ENCODE measurements around the gene MMP19.
"Not testable (repeated sequence)": the region's sequence is repeated elsewhere in the genome, so short reads cannot be mapped to it uniquely, and the experiment has no call there.

The MMP19 gene

DNA sequence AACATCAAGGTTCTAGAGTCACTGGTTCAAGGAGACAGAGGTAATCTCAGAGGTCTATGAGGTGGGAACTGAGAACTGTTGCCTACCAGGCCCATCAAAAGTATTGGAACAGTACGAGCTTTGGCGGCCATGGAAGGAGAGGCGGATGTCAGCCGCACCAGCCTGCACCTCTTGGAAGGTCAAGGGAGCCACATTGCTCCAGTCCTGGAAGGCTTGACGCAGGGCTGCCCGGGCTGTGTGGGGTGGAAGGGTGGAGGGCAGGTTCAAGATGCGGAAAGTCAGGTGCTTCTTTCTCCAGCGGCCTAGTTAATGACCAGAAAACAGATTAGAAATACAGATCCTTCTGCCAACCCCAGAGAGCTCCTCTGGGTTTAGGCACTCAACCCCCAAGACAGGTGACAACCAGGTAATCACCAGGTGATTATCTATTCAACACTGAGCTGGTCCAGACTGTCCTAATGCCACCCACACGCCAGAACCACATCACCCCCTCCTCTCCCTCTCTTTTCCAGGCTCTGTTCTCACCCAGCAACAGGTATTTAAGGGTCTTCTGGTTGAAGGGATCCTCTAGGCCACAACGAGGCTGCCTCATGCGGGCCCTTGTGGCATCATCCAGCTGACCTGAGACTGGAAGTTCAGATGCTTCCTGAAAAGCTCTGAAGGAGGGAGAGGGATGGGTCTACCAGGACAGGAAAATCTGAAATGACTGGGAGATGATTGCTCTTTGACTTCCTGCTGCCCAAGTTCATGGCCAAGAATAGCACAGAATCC lies 2.0 kb downstream of the MMP19 start:
- no peak for DNase-seq

DNA sequence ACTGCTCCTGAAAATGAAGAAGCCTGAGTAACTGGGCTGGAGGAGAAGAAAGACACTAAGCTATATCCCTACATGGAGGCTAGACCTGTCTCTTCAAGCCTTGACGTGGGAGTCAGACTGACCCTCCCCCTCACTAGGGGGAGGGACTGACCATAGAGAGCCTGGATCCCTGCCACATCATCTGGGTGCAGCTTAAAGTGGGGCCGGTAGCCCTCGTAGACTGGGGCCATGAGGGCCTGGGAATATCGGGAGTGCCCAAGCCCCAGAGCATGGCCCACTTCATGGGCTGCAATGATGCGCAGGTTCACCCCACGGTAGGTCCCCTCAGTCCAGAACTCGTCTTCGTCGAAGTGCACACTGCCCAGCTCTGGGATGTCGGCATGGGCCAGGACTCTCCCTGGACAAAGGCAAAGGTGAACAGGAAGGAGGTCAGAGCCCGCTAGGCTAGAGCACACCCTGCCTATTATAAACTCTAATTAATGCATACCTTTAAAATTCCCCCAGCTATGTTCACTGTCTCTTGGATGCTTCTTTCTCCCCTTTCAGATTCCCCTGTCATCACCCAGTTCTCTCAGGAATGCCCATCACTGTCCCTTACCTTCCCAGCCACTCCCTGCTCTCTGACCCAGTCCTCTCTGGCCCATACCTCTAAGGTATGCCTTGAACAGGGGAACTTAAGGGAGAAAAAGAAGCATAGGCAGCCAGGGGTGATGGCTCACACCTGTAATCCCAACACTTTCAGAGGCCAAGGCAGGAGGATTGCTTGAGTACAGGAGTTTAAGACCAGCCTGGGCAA lies 3.2 kb downstream of the MMP19 start:
- no peak for DNase-seq

DNA sequence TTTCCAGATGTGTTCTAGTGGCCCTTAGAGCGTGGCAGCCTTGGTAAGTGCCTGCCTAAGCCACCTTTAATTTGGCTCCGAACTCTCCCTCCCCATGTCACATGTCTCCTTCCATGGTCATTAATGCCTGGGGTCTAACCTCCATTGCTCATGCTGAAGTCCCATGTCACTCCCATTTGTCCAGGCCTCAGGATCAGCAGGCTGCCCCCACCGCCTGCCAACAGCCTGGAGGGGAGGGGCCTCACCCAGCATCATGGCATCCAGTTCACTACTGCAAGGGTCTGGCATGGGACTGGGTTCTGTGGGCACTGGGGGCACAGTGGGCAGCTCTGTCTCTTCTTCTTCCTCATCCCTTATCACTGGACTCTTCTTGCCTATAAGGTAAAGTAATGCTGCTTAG lies 4.4 kb downstream of the MMP19 start:
- DNase-seq = no peak

DNA sequence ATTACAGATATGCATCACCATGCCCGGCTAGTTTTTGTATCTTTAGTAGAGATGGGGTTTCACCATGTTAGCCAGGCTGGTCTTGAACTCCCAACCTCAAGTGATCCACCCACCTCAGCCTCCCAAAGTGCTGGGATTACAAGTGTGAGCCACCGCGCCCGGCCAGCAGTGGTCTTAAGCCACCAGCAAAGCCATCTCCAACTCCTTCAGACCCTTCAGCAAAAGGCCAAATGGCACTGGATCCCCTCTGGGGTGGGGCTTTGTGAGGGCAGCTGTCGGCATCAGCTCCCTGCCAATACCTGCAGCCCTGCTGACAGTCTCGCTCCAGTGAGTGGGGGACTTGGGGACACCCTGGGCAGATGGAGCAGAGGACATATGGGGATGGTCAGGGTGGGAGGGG lies 8.3 kb downstream of the MMP19 start:
- DNase-seq = not testable (repeated sequence)

DNA sequence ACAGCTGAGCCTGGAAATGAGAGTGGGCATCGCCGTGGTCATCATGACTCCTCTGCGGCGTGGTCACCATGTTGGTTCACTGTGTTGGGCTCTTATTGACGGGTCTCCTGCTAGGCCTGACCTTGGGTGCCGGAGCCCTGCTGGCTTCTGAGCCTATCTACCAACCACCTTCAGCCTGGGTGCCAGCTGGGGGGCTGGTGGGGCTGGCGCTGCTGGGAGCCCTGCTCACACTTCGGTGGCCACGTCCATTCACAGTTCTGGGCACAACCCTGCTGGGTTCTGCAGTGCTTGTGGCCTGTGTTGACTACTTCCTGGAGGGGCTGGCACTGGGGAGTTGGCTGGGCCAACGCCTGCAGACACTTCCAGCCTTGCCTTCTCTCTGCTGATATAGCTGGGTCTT lies 9.7 kb downstream of the MMP19 start:
- DNase-seq = no peak

DNA sequence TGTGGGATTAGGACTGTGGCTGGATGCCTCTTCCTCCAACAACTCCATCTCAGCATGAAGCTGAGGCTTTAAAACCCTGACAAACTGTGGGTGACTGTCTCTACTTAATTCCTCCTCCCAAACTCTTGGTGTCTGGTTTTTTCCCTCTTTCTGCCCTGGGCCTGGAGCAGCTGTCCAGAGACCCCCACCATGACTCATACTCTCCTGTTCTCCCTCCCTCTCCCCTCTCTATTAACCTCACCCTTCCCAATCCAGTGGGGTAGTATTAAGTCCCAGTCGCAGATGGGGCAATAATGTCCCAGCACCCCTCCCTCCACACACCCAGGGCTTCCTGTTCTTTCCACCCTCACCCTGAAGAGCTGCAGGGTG lies 11.3 kb downstream of the MMP19 start:
- no peak for DNase-seq

DNA sequence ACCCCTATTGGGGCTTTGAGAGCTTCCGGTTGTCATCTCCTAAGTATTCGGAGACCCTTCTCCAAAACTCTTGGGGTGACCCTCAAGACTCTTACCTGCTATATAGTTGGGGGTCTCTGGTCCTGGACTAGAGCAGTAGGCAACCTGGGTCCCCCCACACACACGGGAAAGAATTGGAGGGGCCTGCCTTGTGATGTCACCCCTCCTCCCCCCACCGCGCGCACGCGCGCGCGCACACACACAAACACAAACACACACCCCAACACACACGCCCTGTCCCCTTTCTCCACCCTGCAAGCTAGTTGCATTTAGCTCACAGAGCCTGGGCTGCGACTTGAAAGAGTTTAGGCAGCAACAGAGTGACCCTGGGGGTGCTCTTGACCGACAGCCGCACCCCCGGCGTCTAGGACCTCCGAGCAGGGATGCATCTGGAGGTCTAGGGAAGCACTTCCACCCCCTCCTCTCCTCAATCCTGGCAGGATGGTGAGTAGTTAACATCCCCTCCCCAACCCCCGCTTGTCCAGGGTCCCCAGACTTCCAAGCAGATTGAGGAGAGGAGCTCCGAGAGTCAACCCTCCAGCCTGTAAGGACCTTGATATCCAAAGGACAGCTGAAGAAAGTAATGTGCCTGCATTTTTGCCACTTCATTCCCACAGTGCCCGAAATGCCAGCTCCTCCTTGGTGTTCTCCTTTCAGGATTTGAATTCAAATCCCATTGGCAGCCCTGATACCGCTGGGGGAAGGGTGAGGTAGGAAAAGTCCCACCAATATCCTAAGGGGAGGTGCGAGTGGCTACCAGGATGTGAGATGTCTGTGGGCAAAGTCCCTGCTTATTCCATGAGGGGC lies 11.9 kb downstream of the MMP19 start:
- DNase-seq = peak; percentile 93

DNA sequence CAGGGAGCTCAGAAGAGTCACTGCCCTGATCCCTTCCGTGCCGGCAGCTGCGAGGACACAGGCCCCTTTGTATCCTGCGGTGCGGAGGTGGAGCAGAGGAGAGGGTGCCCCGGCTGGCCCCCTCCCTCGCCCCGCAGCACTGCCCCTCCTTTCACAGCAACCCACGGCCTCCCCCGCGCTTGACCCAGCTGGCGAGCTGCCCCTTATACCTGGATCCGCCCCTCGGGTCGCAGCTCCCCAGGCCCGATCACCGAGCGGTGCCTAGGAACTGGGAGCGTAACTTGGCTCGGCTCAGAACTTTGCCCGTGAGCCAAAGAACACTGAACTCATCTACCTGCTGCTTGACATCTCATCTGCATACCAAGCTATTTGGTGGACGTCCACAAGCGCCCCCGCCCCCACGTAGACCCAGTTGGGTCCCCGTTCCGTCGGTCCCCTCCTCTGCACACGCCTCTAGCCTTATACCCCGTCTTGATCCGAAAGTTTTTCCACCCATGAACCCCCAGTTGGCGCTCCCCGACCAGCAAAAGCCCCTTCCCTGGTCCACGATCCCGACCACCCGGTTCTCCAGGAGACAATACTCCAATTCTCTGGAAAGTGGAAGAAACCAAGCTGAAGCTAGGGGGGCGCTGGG lies 12.7 kb downstream of the MMP19 start:
- DNase-seq = no peak

DNA sequence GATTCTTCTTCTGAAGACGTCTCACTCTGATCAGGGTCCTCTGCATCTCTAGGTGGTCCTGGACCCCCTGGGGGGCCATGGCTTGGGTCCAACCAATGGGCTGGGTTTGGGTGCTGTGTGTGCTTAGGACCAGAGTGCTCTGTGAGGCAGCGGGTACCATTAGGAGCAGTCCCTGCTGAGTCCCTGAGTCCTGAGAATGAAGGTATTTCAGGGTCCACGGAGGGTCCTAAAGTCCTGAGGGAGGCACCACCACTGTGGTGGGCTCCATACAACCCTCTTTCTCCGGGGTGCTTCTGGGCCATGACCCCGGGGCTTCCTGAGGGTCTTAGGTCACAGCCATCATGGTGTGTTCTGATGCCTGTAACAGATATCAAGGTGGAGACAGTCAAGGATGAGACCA lies 14.4 kb downstream of the MMP19 start:
- no peak for DNase-seq

DNA sequence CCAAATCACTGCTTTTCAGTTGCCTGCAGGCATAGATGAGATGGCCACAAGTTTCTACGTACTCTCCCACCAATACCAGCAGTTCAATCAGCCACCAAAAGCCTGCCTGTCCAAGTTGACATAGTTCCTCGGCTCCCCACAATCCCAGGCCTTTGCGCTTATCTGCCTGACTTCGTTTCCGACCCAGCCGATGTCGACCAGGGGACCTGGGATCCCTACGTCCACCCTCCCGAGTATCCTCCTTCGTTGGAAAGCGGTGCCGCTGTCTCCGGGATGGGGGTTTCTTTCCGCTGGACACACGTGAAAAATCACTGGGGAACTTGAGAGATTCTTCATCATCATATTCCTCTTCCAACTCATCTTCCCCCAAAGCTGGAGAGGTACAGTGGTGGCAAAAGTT lies 14.9 kb downstream of the MMP19 start:
- DNase-seq = no peak

DNA sequence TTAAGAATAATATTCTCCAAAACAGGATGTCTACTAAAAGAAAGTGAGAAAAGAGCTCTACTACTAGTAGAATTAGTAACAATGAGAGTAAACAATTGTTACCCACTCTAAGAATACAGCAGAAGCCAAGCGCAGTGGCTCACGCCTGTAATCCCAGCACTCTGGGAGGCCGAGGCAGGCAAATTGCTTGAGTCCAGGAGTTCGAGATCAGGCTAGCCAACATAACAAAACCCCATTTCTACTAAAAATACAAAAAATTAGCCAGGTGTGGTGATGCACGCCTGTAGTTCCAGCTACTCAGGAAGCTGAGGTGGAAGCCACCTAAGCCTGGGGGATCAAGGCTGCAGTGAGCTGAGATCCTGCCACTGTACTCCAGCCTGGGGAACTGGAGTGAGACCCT lies 18.0 kb downstream of the MMP19 start:
- DNase-seq = no peak

DNA sequence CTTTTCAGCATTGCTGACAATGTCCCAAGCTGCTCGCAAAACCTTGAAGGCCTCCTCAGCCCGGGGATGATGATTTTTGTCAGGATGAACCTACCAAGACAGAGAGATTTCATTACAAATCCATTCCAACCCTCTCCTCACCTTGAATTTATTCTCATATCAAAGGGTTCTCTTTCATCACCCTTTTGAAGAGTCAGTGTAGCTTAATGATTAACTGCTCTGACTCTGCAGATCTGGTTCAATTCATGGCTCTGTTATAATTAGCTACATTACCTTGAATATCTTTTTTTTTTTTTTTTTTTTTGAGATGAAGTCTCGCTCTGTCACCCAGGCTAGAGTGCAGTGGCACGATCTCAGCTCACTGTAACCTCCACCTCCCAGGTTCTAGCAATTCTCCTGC lies 19.3 kb downstream of the MMP19 start:
- DNase-seq = no peak

DNA sequence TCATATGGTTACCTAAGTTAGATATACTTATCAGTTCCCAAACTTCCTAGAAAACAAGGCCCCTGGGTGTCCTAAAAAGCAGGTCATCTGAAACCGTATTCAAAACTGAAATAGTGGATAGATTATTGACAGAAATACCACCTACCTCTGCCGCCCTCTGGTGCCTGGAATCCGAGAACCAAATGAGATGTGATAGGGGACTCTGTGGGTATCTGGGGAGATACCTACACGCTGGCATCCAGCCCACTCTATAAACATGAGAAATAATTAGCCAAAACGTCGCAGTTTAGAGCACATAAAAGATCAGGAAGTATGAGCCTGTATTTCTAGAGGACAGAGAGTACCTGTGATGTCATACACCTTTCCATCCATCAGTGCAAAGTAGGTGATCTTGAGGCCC lies 20.5 kb downstream of the MMP19 start:
- DNase-seq = no peak

DNA sequence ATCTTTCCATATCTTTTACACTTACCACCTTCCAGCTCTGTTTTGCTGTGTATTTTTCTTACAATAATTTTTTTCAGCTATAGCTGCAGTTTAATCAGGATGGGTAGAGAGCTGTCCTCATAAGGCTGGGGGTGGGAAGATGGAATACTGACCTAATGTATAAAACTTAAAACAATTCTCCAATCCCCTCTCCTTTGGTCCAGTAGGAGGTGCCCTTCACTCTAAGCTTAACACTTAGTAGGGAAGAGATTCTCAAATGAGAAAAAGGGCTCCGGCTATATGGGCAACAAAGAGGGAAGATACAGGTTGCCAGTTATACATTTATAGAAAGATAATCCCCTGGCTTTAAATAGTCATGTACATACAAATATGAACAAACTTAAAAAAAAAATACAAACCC lies 22.1 kb downstream of the MMP19 start:
- DNase-seq = no peak

DNA sequence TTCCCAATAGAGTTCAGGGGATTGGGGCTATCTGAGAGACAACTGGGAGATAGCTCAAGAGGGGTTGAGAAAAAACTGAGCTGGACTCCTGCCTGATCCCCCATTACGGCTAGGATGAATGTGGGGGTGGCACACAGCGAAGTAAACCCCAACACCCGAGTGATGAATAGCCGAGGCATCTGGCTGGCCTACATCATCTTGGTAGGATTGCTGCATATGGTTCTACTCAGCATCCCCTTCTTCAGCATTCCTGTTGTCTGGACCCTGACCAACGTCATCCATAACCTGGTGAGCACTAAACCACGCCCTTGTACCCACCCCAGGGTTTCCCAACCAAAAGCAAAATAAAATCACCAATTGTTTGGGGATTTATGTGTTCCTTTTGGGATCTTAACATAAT lies 23.9 kb downstream of the MMP19 start:
- no peak for DNase-seq

DNA sequence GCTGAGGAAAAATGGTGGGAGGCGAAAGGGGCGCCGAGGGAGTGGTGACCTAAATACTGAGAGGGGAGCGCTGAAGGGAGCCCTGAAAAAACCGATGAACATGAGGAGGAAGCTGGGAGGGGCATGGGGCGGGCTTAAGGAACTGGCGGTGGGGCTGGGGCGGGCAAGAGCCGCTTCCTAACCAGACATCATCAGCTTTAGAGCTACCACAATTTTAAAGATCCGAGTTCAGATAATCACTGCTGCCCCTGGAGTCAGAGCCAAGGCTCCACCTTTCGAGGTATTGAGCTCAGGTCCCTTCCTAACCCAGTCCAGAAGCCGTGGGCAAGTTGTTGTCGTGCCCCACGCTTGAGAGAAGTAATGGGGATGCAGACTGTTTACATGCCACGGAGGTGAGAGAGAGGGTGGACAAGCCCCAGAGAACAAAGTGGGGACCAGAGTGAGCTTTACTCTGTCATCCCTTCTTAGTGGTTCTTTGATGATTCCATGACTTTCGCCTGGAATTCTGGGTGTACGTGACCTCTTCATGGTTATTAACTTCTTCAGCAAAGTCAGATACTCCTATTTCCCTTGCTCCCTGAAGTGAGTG lies 24.5 kb downstream of the MMP19 start:
- DNase-seq = no peak

DNA sequence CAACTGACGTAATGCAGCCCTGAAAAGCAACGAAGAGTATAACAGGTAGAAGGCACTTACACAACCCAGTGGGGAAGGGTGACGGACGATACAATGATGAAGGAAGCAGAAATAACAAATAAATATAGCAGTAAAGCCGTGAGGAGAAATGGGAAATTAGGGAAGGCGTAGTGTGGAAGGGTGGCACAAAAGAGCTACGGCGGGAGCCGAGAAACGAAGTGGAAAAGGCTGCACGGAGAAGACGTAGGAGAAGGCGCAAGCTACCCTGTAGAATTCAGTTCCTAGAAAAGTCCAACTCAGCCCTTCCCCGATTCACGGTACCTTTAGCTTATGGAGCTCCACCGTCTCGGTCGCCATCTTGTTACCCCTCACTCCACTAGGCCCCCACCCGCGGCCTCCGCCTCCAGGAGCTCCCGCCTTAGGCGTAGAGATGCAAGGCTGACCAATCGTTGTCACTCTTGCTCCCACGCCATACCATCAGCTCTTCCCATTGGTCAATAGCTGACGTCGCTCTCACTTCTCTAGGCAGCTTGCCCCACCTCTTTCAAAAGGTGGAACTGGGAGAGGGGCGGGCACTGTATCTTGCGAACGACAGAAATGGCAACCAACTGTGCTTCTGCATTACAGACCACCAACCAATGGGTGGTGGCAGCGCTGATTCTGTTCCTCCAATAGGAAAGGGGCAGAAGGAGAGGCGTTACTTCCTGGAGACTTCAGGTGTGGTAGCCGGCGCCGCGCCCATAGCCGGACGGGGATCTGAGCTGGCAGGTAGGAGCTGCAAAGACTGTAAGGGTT lies 25.2 kb downstream of the MMP19 start, which contains the start of the genes ORMDL2 and SARNP:
Gene ORMDL2, plus strand, starts transcription at position 697 of the 795 bp plus-strand sequence. CDS start 959 bp downstream, outside the sequence.
Gene SARNP, minus strand, starts transcription at position 380 of the 795 bp plus-strand sequence. Its CDS starts 23 bp downstream, at position 357.
- DNase-seq = peak; percentile 99

DNA sequence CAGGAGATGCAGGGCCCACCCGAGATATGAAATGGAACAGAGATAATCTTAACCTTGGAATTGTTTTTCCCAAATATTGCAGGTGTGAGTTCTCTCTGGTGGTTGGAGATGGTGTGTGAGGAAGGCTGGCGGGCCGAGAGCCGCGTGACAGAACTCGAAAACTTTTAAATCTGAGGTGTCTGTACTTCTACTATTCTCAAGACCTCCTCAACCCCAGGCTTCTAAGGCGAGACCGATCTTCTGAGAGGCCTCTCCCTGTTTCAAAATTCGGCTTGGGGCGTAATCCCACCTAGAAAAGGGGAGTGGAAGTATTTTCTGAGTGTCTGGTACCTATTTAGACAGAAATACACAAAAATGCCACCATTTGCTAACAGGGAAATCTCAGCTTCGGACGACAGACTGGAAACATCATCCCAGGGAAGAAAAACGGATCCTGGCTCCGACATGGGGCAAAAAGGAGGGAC lies 25.8 kb downstream of the MMP19 start:
- DNase-seq = no peak

DNA sequence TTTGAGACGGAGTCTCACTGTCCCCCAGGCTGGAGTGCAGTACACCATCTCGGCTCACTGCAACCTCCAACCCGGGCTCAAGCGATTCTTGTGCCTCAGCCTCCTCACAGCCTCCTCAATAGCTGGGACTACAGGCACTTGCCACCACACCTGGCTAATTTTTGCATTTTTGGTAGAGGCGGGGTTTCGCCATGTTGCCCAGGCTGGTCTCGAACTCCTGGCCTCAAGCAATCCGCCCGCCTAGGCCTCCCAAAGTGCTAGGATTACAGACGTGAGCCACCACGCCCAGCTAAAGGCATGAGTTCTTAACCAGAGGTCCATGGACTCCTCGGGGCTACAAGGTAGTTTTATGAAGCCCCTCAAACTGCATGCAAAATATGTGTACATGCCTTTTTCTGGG lies 27.3 kb downstream of the MMP19 start:
- DNase-seq = no peak

DNA sequence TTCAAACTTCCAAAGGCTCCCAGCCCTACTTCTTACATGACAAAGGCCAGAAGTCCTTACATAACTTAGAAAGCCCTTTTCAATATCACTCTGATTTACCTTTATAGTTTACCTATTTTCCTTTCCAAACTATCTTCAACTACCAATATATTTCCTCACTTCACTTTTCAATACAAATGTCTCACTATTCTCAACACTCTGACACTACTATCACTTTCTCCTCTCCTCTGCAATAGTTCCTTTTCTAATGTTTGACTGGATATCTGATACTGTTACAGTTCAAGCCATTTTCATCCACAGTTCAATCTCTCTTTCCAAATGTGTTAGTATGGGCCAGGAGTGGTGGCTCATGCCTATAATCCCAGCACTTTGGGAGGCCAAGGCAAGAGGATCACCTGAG lies 28.5 kb downstream of the MMP19 start:
- DNase-seq = no peak

DNA sequence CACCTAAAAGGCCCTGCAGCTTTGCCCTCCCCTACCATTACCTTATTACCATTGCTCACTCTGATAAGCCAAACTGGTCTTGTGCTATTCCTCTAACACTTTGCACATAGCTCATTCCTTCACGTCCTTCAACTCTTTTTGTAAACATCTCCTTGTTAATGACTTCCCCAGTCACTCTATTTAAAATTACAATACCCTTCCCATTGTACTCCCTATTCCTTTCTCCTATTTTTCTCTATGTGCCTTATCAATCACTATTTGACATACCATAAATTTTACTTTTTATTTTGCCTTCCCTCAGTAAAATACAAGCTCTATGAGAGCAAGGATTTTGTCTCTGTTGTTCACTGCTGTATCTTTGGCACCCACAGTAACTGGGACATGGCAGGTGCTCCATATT lies 30.6 kb downstream of the MMP19 start:
- DNase-seq = no peak
